PC-9 (cell line): ENCODE measurements around the gene EIF2D.

Experiments
- EZH2 ChIP-seq: fragments of 200-600 bp; sonication (generic); IDR thresholded peaks from 2 replicates; pipeline ENCODE4 v1.8.0; 2017; ENCODE audit warnings: antibody characterized with exemption, low read depth
- TF ChIP-seq, protein P1 (sequence below): fragments of 200-600 bp; sonication (generic); conservative IDR thresholded peaks from 2 replicates; pipeline ENCODE4 v1.6.1; 2017; ENCODE audit warnings: mixed run types, antibody characterized with exemption, mild to moderate bottlenecking, moderate library complexity

- TF ChIP-seq, protein P1, sequence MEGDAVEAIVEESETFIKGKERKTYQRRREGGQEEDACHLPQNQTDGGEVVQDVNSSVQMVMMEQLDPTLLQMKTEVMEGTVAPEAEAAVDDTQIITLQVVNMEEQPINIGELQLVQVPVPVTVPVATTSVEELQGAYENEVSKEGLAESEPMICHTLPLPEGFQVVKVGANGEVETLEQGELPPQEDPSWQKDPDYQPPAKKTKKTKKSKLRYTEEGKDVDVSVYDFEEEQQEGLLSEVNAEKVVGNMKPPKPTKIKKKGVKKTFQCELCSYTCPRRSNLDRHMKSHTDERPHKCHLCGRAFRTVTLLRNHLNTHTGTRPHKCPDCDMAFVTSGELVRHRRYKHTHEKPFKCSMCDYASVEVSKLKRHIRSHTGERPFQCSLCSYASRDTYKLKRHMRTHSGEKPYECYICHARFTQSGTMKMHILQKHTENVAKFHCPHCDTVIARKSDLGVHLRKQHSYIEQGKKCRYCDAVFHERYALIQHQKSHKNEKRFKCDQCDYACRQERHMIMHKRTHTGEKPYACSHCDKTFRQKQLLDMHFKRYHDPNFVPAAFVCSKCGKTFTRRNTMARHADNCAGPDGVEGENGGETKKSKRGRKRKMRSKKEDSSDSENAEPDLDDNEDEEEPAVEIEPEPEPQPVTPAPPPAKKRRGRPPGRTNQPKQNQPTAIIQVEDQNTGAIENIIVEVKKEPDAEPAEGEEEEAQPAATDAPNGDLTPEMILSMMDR: no peak
- no peak for TF ChIP-seq EZH2
These were observed 47.9 kb upstream of the EIF2D start for GRCh38 chr1:206660136-206660535.
